Ovary (tissue), 9 donors: ENCODE results near the gene PRKG1. TPM values are rescaled to one million over a fixed set of nuclear protein-coding genes. Genes with fewer than 3 reads are reported as not detected.

Experiments
- DNase-seq, 5 donors: peaks; one replicate each; pipeline ENCODE4 v3.0.0-alpha.2; 2019 to 2020
- H3K27ac ChIP-seq, 2 donors: fragments of 200-600 bp; one replicate each; pipeline versions ENCODE4 v1.5.1 to v1.8.0; 2019 to 2022
- H3K27me3 ChIP-seq: fragments of 200-600 bp; one replicate; pipeline ENCODE4 v1.8.0; 2022
- H3K36me3 ChIP-seq: fragments of 200-600 bp; sonication (generic); one replicate; pipeline ENCODE4 v1.5.1; 2019
- H3K4me1 ChIP-seq: one replicate; pipeline ENCODE4 v1.8.1; 2013; ENCODE audit warnings: mild to moderate bottlenecking, moderate library complexity; ENCODE audit not compliant: insufficient read depth
- H3K4me3 ChIP-seq: fragments of 200-600 bp; sonication (generic); one replicate; pipeline ENCODE4 v1.5.1; 2017
- H3K9me3 ChIP-seq, 2 donors: fragments of 200-600 bp in 1 of 2; sonication (generic) in 1 of 2; one replicate each; pipeline versions ENCODE4 v1.5.1 to v1.8.1; 2013 to 2019; ENCODE audit warnings: mild to moderate bottlenecking in 1 of 2, moderate library complexity in 1 of 2
- EP300 ChIP-seq: sonication (generic); formaldehyde crosslinking; IDR thresholded peaks from one replicate; pipeline ENCODE4 v1.6.1; 2017; ENCODE audit warnings: antibody characterized with exemption
- POLR2A ChIP-seq: fragments of 450-650 bp; IDR thresholded peaks from one replicate; pipeline ENCODE4 v1.6.1; 2017; ENCODE audit warnings: antibody characterized with exemption, mild to moderate bottlenecking, moderate library complexity
- WGBS, 3 donors: extraction: QIAGEN DNeasy Blood & Tissue Kit in 1 of 3; methylation state at CpG; one replicate each; pipeline versions ENCODE4 v1.1.5 to v1.1.7; 2013 to 2017; 5-methylcytosine and 5-hydroxymethylcytosine counted together
- intact Hi-C, 4 donors: fragments of 100-400 bp; cut with DNase I; formaldehyde crosslinking; loops; one replicate each; pipeline versions ENCODE4 v1.11.0 to v1.15.1; 2022 to 2023
- polyA plus RNA-seq, 2 donors: library from polyadenylated mRNA; stranded (reverse); fragments of 200-250 nt in 1 of 2; fragments of 350-450 nt in 1 of 2; fragmentation: Illumina TruSeq in 1 of 2; extraction: RNeasy Lipid Tissue Mini Kit (QIAGEN cat#74804) in 1 of 2; gene quantifications; one replicate each; pipeline ENCODE4 v1.2.3, GENCODE V29; 2013 to 2014
- total RNA-seq, 7 donors: library from RNA; depleted of rRNA in 2 of 7; stranded (reverse); fragments of >200 nt in 2 of 7; fragmentation: NEBNext Ultra II Directional in 3 of 7; extraction: Animal tissue kit (Norgen Biotek cat#: 25700) in 3 of 7; gene quantifications; one replicate each; pipeline versions ENCODE4 v1.1.0 to v1.2.4, GENCODE V29; 2016 to 2023
- TF ChIP-seq, protein P1 (sequence below), 3 donors: fragments of 450-650 bp in 2 of 3; fragments of 200-600 bp in 1 of 3; IDR thresholded peaks; one replicate each; pipeline versions ENCODE4 v1.5.1 to v1.8.0; 2016 to 2022; ENCODE audit warnings: antibody characterized with exemption in 3 of 3, mild to moderate bottlenecking in 1 of 3
- donor health status: DM: no; HTN: no; CAD: no; lungs with moderate emphysema.
- donor health status: DM: no; HTN: no; CAD: no.
- donor health status: Bipolar disorder and iron deficiency.
- donor health status: DM: yes; HTN: yes; CAD: no.
- donor health status: DM: no; HTN: no; CAD: no.
- donor health status: DM: yes; HTN: yes; CAD: no.

PRKG1 gene
- total and polyA plus RNA-seq, 9 donors: 2.8 to 21.1 (median 15.7) TPM

DNA sequence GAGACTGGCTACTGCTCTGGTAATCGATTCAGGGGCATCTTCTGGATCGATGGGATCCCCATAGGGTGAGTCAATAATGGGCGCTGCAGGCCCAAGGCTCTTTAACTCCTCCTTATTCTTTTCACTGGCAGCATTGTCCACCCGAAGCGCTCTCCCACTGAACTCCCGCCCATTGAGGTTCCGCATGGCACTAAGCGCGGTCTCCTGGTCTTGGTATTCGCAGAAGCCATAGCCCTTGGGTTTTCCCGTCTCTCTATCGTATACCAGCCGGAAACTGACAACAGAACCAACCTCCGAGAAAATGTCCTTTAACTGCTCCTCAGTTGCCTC, 624.8 kb downstream of the PRKG1 start:
- 0 to 1% (median 0%) methylated on average over 14 of the region's 14 CpGs for WGBS, 3 donors
- Histone ChIP-seq H3K4me1 (peaks cover 11% of the 10 kb centered on the region), H3K36me3 (no peaks in the 10 kb centered on the region), H3K27ac (peak overlapping the region; percentile 91 to 93), H3K4me3 (peak overlapping the region; percentile 86), H3K27me3 (no peaks in the 10 kb centered on the region), H3K9me3 (no peaks in the 10 kb centered on the region)
- intact Hi-C loops: loop anchor here in 2 of 4 donors (5.0 to 10.0 kb wide), 2 partner anchors 176 to 627 kb away; partner anchors contain the start of gene PRKG1 (in 1 of the 2)
- DNase-seq: no peak
- TF ChIP-seq POLR2A: no peak
- TF ChIP-seq, protein P1, sequence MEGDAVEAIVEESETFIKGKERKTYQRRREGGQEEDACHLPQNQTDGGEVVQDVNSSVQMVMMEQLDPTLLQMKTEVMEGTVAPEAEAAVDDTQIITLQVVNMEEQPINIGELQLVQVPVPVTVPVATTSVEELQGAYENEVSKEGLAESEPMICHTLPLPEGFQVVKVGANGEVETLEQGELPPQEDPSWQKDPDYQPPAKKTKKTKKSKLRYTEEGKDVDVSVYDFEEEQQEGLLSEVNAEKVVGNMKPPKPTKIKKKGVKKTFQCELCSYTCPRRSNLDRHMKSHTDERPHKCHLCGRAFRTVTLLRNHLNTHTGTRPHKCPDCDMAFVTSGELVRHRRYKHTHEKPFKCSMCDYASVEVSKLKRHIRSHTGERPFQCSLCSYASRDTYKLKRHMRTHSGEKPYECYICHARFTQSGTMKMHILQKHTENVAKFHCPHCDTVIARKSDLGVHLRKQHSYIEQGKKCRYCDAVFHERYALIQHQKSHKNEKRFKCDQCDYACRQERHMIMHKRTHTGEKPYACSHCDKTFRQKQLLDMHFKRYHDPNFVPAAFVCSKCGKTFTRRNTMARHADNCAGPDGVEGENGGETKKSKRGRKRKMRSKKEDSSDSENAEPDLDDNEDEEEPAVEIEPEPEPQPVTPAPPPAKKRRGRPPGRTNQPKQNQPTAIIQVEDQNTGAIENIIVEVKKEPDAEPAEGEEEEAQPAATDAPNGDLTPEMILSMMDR (IDR thresholded peaks at IDR 0.05): no peak
- TF ChIP-seq EP300: no peak

DNA sequence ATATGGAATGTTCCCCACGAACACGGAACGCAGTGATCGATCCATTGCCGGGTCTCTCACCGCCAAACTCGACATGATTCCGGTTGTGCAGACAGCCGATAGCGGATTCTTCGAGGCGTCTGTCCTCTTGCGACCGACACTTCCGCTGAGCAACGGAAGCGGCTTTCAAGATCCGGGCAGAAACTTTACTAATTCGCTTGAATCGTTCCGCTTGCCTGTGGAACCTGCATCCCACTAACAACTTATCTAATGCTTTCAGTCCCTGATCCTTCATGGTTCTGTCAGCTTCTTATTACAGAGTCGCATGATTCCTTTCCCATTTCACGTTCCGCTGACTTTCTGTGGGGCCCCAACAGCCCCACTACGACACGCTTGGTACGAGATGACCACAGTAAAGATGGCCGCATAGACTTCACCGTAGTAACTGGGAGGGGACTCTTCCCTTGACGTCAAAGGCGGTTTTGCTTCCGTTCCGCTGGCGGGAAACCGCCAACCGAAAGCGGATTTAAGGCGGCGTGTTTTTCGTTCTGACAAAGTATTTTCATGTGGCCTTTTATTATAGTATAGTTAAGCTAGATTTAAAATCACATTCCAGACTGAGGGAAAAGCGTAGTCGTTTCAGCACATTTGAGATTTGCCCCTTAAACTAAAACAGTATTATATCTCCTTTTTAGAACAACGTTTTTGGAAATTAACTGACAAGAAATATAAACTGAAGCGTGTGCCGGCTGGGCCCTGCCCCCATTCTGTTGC, 625.4 kb downstream of the PRKG1 start, which contains the start of gene CSTF2T:
TSS of gene CSTF2T (minus strand) at position 121 of the 753 bp plus-strand sequence. CDS start at position 75, 46 bp downstream.
- Histone ChIP-seq H3K27me3 (no peaks in the 10 kb centered on the region), H3K4me3 (peak within 1 kb of the TSS; percentile 86), H3K36me3 (no peaks in the 10 kb centered on the region), H3K27ac (peak within 1 kb of the TSS; percentile 91 to 93), H3K9me3 (no peaks in the 10 kb centered on the region), H3K4me1 (peaks cover 11% of the 10 kb centered on the region)
- intact Hi-C loops: loop anchor here in 2 of 4 donors (5.0 to 10.0 kb wide), 3 partner anchors 175 to 627 kb away; partner anchors contain the start of gene PRKG1 (in 1 of the 2)
- WGBS, 3 donors: 0 to 2% (median 1%) methylated on average over 45 of the region's 45 CpGs
- DNase-seq: peak; percentile 90 to 92 (median 90)
- TF ChIP-seq POLR2A: peak; percentile 71
- TF ChIP-seq, protein P1 (IDR thresholded peaks at IDR 0.05): no peak
- TF ChIP-seq EP300: peak; percentile 63

DNA sequence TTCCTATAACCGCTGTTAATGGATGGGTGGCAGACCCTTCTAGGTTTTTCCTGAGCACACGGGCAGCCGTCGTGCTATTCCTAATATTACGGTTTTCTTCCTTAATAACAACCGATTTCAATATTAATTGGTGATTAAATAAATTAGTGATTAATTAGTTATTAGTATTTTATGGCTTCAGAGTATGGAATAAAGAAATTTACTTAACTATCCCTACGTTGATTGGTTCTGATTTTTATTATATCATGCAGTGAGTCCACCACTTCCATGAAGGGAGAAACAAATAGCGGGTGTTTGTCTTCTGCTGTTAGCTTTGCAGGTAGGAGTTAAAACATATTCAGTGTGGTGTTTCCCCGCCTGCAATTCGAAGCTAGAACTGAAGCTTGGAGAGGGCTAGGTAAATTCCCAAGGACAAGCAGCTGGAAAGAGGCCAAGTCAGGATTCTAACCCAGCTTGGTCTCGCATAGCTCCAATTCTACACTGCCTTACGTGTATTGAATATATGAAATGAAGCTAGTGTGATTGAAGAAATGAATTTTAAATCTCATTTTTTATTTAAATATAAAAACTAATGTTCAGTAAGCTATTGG, 626.0 kb downstream of the PRKG1 start:
- peaks cover 11% of the 10 kb centered on the region for H3K4me1 ChIP-seq
- TF ChIP-seq, protein P1 (IDR thresholded peaks at IDR 0.05): no peak
- TF ChIP-seq POLR2A (no peak), EP300 (no peak)
- peak; percentile 29 to 71 (median 59) for DNase-seq
- intact Hi-C loops: loop anchor here in 2 of 4 donors (10.0 kb wide), 1 partner anchor 194 kb away; no protein-coding TSS in a partner anchor
- peak overlapping the region; percentile 91 to 93 for H3K27ac ChIP-seq
- WGBS, 3 donors: 3 to 9% (median 3%) methylated on average over 12 of the region's 12 CpGs
- no peaks in the 10 kb centered on the region for H3K9me3 ChIP-seq
- H3K27me3 ChIP-seq: no peaks in the 10 kb centered on the region
- no peaks in the 10 kb centered on the region for H3K36me3 ChIP-seq
- H3K4me3 ChIP-seq: peak overlapping the region; percentile 86

DNA sequence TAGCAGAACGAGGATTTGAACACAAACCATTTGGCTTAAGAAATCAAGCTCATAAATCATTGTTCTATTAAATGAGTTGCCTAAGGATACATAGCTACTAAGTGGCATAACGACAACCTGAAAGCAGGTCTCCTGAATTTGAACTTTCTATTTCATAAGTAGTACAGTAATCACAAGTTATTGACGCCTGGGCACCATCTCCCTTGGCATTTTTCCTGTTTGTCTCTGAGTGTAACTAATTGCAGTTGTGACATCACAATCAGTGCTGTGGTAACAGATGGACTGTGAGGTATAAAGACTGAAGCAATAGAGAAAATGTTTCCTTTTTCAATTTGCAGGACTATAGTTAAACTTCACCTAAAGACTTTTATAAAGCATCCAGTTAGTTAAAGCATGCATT, 631.5 kb downstream of the PRKG1 start:
- H3K36me3 ChIP-seq: no peaks in the 10 kb centered on the region
- H3K9me3 ChIP-seq: no peaks in the 10 kb centered on the region
- H3K4me1 ChIP-seq: no peaks in the 10 kb centered on the region
- no peaks in the 10 kb centered on the region for H3K27me3 ChIP-seq
- no peak for DNase-seq
- intact Hi-C loops: loop anchor here in 2 of 4 donors (10.0 kb wide), 1 partner anchor 189 kb away; no protein-coding TSS in a partner anchor
- H3K4me3 ChIP-seq: no peak overlapping the region
- H3K27ac ChIP-seq: no peak overlapping the region
- TF ChIP-seq, protein P1 (IDR thresholded peaks at IDR 0.05): no peak
- no peak for TF ChIP-seq POLR2A
- WGBS, 3 donors: 64 to 74% (median 68%) methylated on average over 3 of the region's 3 CpGs
